Neuronal stem cell (in vitro differentiated cells): ENCODE measurements around the gene IFITM2.
"Not testable (repeated sequence)": the region's sequence is repeated elsewhere in the genome, so short reads cannot be mapped to it uniquely, and the experiment has no call there.

Experiments used
- DNase-seq: peaks from one replicate; pipeline ENCODE4 v3.0.0-alpha.2; 2013; ENCODE audit warnings: low spot score
- H2AFZ ChIP-seq: one replicate; pipeline ENCODE4 v1.6.1; 2013; ENCODE audit warnings: mild to moderate bottlenecking, low read length, inconsistent platforms
- H2AK5ac ChIP-seq: 2 replicates; pipeline ENCODE4 v1.6.1; 2013; ENCODE audit warnings: low read depth, mild to moderate bottlenecking, inconsistent platforms, low read length, moderate library complexity, mixed read lengths
- H2BK120ac ChIP-seq: 2 replicates; pipeline ENCODE4 v1.6.1; 2013; ENCODE audit warnings: low read depth, mild to moderate bottlenecking, inconsistent platforms, low read length, moderate library complexity, mixed read lengths
- H2BK12ac ChIP-seq: one replicate; pipeline ENCODE4 v1.6.1; 2013; ENCODE audit warnings: low read length, inconsistent platforms
- H2BK15ac ChIP-seq: 2 replicates; pipeline ENCODE4 v1.6.1; 2013; ENCODE audit warnings: mild to moderate bottlenecking, low read length, inconsistent platforms, mixed read lengths
- H2BK5ac ChIP-seq: one replicate; pipeline ENCODE4 v1.6.1; 2013; ENCODE audit warnings: inconsistent platforms, mild to moderate bottlenecking, low read length, moderate library complexity
- H3K14ac ChIP-seq: one replicate; pipeline ENCODE4 v1.6.1; 2013; ENCODE audit warnings: low read length, inconsistent platforms
- H3K18ac ChIP-seq: 2 replicates; pipeline ENCODE4 v1.6.1; 2013; ENCODE audit warnings: low read length, inconsistent platforms
- H3K23ac ChIP-seq: 2 replicates; pipeline ENCODE4 v1.6.1; 2013; ENCODE audit warnings: low read depth, mild to moderate bottlenecking, mixed read lengths, low read length, inconsistent platforms; ENCODE audit not compliant: poor library complexity
- H3K27ac ChIP-seq: replicated peaks from 3 replicates; pipeline ENCODE4 v1.5.1; 2013; ENCODE audit warnings: low read length, inconsistent platforms
- H3K27me3 ChIP-seq, 3 experiments: 2 replicates each; pipeline ENCODE4 v1.6.1; 2013; ENCODE audit warnings: low read length in 3 of 3, mild to moderate bottlenecking in 2 of 3, inconsistent platforms in 1 of 3, low read depth in 1 of 3, mixed read lengths in 1 of 3, moderate library complexity in 1 of 3; ENCODE audit not compliant: control insufficient read depth in 3 of 3, insufficient read depth in 3 of 3
- H3K36me3 ChIP-seq, 2 donors: replicated peaks in 1 of 2; 2 replicates each; pipeline ENCODE4 v1.6.1; 2013; ENCODE audit warnings: low read length in 2 of 2; ENCODE audit not compliant: control insufficient read depth in 2 of 2, insufficient read depth in 2 of 2
- H3K4ac ChIP-seq: 2 replicates; pipeline ENCODE4 v1.6.1; 2013; ENCODE audit warnings: inconsistent platforms, mild to moderate bottlenecking, low read length, moderate library complexity
- H3K4me1 ChIP-seq, 2 donors: 1 replicate in 1 of 2; 2 replicates in 1 of 2; pipeline ENCODE4 v1.6.1; 2013; ENCODE audit warnings: low read length in 2 of 2, low read depth in 1 of 2; ENCODE audit not compliant: control insufficient read depth in 2 of 2, insufficient read depth in 1 of 2
- H3K4me2 ChIP-seq: one replicate; pipeline ENCODE4 v1.6.1; 2013; ENCODE audit warnings: mild to moderate bottlenecking, low read length, inconsistent platforms; ENCODE audit not compliant: insufficient read depth, poor library complexity, severe bottlenecking
- H3K4me3 ChIP-seq, 2 donors: 2 replicates each; pipeline ENCODE4 v1.5.1; 2013; ENCODE audit warnings: low read length in 2 of 2, mild to moderate bottlenecking in 2 of 2, inconsistent platforms in 1 of 2, moderate library complexity in 1 of 2
- H3K79me1 ChIP-seq: one replicate; pipeline ENCODE4 v1.6.1; 2013; ENCODE audit warnings: low read depth, mild to moderate bottlenecking, inconsistent platforms, low read length, moderate library complexity
- H3K9ac ChIP-seq: one replicate; pipeline ENCODE4 v1.6.1; 2013; ENCODE audit warnings: mild to moderate bottlenecking, low read depth, low read length, inconsistent platforms; ENCODE audit not compliant: poor library complexity
- H3K9me3 ChIP-seq, 2 donors: replicated peaks in 1 of 2; 2 replicates each; pipeline versions ENCODE3 to v1.6.1; 2013; ENCODE audit warnings: low read length in 2 of 2, mild to moderate bottlenecking in 2 of 2, inconsistent platforms in 1 of 2, low read depth in 1 of 2, mixed read lengths in 1 of 2, moderate library complexity in 1 of 2; ENCODE audit not compliant: control insufficient read depth in 2 of 2, insufficient read depth in 1 of 2
- H4K8ac ChIP-seq: one replicate; pipeline ENCODE4 v1.6.1; 2013; ENCODE audit warnings: low read depth, mild to moderate bottlenecking, inconsistent platforms, low read length, moderate library complexity
- H4K91ac ChIP-seq: one replicate; pipeline ENCODE4 v1.6.1; 2013; ENCODE audit warnings: low read length, low read depth, mild to moderate bottlenecking, inconsistent platforms; ENCODE audit not compliant: poor library complexity
- WGBS, 2 donors: extraction: QIAGEN DNeasy Blood & Tissue Kit; methylation state at CpG; one replicate each; pipeline ENCODE4 v1.1.7; 2013; ENCODE audit warnings: missing lambda C conversion rate in 2 of 2, mixed read lengths in 1 of 2; ENCODE audit not compliant: insufficient read length in 2 of 2, insufficient replicate concordance in 1 of 2; ENCODE audit errors: extremely low coverage in 2 of 2; 5-methylcytosine and 5-hydroxymethylcytosine counted together

IFITM2 gene

GRCh38 chr11:313787-314553 lies 6.4 kb downstream of the IFITM2 start, which contains the start of gene IFITM1:
IFITM1 (plus strand) TSS chr11:314040; CDS start chr11:314171, 131 bp downstream.
- Histone ChIP-seq H3K14ac (no peak within 1 kb of the TSS), H3K18ac (peak within 1 kb of the TSS; percentile 88), H3K9me3 (no peaks in the 10 kb centered on the region), H3K36me3 (peaks cover 0 to 32% of the 10 kb centered on the region in 2 donors), H2AFZ (peak within 1 kb of the TSS; percentile 35), H3K23ac (peak within 1 kb of the TSS; percentile 87), H4K8ac (no peak within 1 kb of the TSS), H3K4ac (no peak within 1 kb of the TSS), H3K4me1 (peaks cover 31 to 48% of the 10 kb centered on the region in 2 donors), H4K91ac (peak within 1 kb of the TSS; percentile 89), H3K9ac (peak within 1 kb of the TSS; percentile 90), H3K27ac (peak within 1 kb of the TSS; percentile 80), H2BK120ac (peak within 1 kb of the TSS; percentile 26), H3K4me3 (peak within 1 kb of the TSS; percentile 75 to 76), H3K79me1 (peaks cover 2% of the 10 kb centered on the region), H2BK12ac (no peak within 1 kb of the TSS), H3K4me2 (peak within 1 kb of the TSS; percentile 88), H2BK15ac (peak within 1 kb of the TSS; percentile 76), H3K27me3 (peaks cover 0 to 24% (median 0%) of the 10 kb centered on the region in 3 experiments), H2BK5ac (peak within 1 kb of the TSS; percentile 44), H2AK5ac (peak within 1 kb of the TSS; percentile 85)
- no peak for DNase-seq
- no CpG with 5 or more reads among the region's 18 CpGs for WGBS, 2 donors

- not testable (repeated sequence) for H2BK120ac ChIP-seq, H2BK12ac ChIP-seq, H2AK5ac ChIP-seq, H3K14ac ChIP-seq, H2BK15ac ChIP-seq, DNase-seq, H3K23ac ChIP-seq, H4K8ac ChIP-seq, H3K9me3 ChIP-seq, H2AFZ ChIP-seq, H4K91ac ChIP-seq, H3K27ac ChIP-seq, H3K79me1 ChIP-seq, H3K4ac ChIP-seq, H3K18ac ChIP-seq
- H3K4me3 ChIP-seq: peak overlapping the region; percentile 75 to 76
- H3K4me1 ChIP-seq: peaks cover 29 to 44% of the 10 kb centered on the region in 2 donors
- H3K36me3 ChIP-seq: peaks cover 0 to 32% of the 10 kb centered on the region in 2 donors
- WGBS, 2 donors: no CpG with 5 or more reads among the region's 6 CpGs
- peaks cover 0 to 24% (median 0%) of the 10 kb centered on the region in 3 experiments for H3K27me3 ChIP-seq
- peak overlapping the region; percentile 88 for H3K4me2 ChIP-seq
- peak overlapping the region; percentile 90 for H3K9ac ChIP-seq
- H2BK5ac ChIP-seq: peak overlapping the region; percentile 44
These were observed 6.9 kb downstream of the IFITM2 start for GRCh38 chr11:314554-314875.

GRCh38 chr11:315051-315481 lies 7.5 kb downstream of the IFITM2 start:
- peak overlapping the region; percentile 0 for H2BK12ac ChIP-seq
- no peak overlapping the region for H2AFZ ChIP-seq
- H2BK120ac ChIP-seq: no peak overlapping the region
- H2BK15ac ChIP-seq: peak overlapping the region; percentile 32
- H2AK5ac ChIP-seq: peak overlapping the region; percentile 99
- WGBS, 2 donors: no CpG with 5 or more reads among the region's 9 CpGs
- peak overlapping the region; percentile 95 for H3K18ac ChIP-seq
- H4K8ac ChIP-seq: no peak overlapping the region
- H3K4me1 ChIP-seq: peaks cover 32 to 39% of the 10 kb centered on the region in 2 donors
- H3K14ac ChIP-seq: no peak overlapping the region
- peaks cover 0 to 32% of the 10 kb centered on the region in 2 donors for H3K36me3 ChIP-seq
- no peaks in the 10 kb centered on the region for H3K9me3 ChIP-seq
- H3K79me1 ChIP-seq: peaks cover 2% of the 10 kb centered on the region
- H3K23ac ChIP-seq: peak overlapping the region; percentile 97
- peak overlapping the region; percentile 54 for H3K4me2 ChIP-seq
- H3K27ac ChIP-seq: no peak overlapping the region
- no peak overlapping the region for H3K9ac ChIP-seq
- H3K4ac ChIP-seq: no peak overlapping the region
- H3K27me3 ChIP-seq: peaks cover 0 to 24% (median 0%) of the 10 kb centered on the region in 3 experiments
- H2BK5ac ChIP-seq: peak overlapping the region; percentile 62
- peak overlapping the region; percentile 25 to 76 for H3K4me3 ChIP-seq
- peak overlapping the region; percentile 89 for H4K91ac ChIP-seq
- DNase-seq: no peak

- Histone ChIP-seq H3K14ac (peak overlapping the region; percentile 71), H4K91ac (no peak overlapping the region), H4K8ac (no peak overlapping the region), H3K4me2 (peak overlapping the region; percentile 54), H3K36me3 (peaks cover 0 to 32% of the 10 kb centered on the region in 2 donors), H2AK5ac (peak overlapping the region; percentile 99), H3K79me1 (peaks cover 2% of the 10 kb centered on the region), H2BK5ac (peak overlapping the region; percentile 62), H2BK120ac (no peak overlapping the region), H3K18ac (peak overlapping the region; percentile 95), H3K27ac (no peak overlapping the region), H3K4me1 (peaks cover 35 to 41% of the 10 kb centered on the region in 2 donors), H3K4me3 (peak overlapping the region in 1 of 2 donors; percentile 76), H3K23ac (peak overlapping the region; percentile 97), H3K9ac (no peak overlapping the region), H2BK15ac (peak overlapping the region; percentile 32), H3K27me3 (peaks cover 0 to 24% (median 0%) of the 10 kb centered on the region in 3 experiments), H3K9me3 (no peaks in the 10 kb centered on the region), H3K4ac (peak overlapping the region; percentile 89), H2BK12ac (peak overlapping the region; percentile 0), H2AFZ (no peak overlapping the region)
- no CpG with 5 or more reads among the region's 32 CpGs for WGBS, 2 donors
- DNase-seq: no peak
These were observed 7.9 kb downstream of the IFITM2 start for GRCh38 chr11:315516-315994.
